ENCODE results near the gene UBTD2. TPM values are rescaled to one million over a fixed set of nuclear protein-coding genes. Genes with fewer than 3 reads are reported as not detected.

UBTD2 gene
- total RNA-seq, 2 donors from 2014 or later = 13.5 to 20.8 TPM

DNA sequence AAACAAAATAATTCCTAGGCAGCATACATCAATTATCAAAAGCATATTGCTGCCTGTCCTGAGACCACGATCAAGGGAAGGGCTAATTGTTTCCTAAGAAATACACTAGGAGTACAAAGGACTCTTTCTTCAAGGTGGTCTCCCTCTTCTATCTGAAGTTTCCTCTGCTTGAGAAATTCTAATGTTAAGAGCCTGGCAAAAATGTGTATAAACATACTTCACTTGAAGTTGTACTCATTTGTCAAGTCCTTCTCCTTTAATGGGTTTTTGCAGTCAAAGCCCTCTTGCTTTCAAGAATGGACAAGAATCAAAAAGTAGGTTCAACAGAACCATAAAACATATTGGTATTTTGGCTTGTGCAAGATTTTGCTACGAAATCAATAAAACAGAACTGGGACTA lies 31.1 kb downstream of the UBTD2 start:
- no peaks in the 10 kb centered on the region for H3K36me3 ChIP-seq (replicated peaks in 1 of 2; ENCODE audit: insufficient read depth in 1 of 2, low read depth in 2 of 2)
- H3K27ac ChIP-seq = no peak overlapping the region
- intact Hi-C loops (cut with DNase I) = no loop called here
- no peaks in the 10 kb centered on the region for H3K4me1 ChIP-seq
- H3K9me3 ChIP-seq = no peaks in the 10 kb centered on the region
- 67 to 82% methylated on average over 2 of the region's 2 CpGs for WGBS, 2 donors
- DNase-seq = no peak
- H3K27me3 ChIP-seq = no peaks in the 10 kb centered on the region
- no peak overlapping the region for H3K4me3 ChIP-seq
- ATAC-seq = no peak
- TF ChIP-seq, protein P1, sequence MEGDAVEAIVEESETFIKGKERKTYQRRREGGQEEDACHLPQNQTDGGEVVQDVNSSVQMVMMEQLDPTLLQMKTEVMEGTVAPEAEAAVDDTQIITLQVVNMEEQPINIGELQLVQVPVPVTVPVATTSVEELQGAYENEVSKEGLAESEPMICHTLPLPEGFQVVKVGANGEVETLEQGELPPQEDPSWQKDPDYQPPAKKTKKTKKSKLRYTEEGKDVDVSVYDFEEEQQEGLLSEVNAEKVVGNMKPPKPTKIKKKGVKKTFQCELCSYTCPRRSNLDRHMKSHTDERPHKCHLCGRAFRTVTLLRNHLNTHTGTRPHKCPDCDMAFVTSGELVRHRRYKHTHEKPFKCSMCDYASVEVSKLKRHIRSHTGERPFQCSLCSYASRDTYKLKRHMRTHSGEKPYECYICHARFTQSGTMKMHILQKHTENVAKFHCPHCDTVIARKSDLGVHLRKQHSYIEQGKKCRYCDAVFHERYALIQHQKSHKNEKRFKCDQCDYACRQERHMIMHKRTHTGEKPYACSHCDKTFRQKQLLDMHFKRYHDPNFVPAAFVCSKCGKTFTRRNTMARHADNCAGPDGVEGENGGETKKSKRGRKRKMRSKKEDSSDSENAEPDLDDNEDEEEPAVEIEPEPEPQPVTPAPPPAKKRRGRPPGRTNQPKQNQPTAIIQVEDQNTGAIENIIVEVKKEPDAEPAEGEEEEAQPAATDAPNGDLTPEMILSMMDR (IDR thresholded peaks at IDR 0.05) = no peak
- no peak for TF ChIP-seq POLR2A (IDR thresholded peaks at IDR 0.05)

DNA sequence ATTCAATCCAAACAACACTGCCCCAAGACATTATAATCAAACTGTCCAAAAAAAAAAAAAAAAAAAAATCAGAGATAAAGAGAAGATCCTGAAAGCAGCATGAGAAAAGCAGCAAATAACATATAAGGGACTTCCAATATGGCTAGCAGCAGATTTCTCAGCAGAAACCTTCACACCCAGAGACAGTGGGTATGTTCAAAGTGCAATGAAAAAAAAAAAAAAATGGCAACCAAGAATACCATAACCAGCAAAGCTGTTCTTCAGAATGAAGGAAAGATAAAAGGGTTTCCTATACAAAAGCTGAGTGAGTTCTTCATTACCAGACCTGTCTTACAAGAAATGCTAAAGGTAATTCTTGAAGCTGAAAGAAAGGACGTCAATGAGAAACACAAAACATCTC lies 32.1 kb downstream of the UBTD2 start:
- no peak overlapping the region for H3K27ac ChIP-seq
- intact Hi-C loops (cut with DNase I) = no loop called here
- WGBS, 2 donors = 97 to 100% methylated on average over 1 of the region's 1 CpG

DNA sequence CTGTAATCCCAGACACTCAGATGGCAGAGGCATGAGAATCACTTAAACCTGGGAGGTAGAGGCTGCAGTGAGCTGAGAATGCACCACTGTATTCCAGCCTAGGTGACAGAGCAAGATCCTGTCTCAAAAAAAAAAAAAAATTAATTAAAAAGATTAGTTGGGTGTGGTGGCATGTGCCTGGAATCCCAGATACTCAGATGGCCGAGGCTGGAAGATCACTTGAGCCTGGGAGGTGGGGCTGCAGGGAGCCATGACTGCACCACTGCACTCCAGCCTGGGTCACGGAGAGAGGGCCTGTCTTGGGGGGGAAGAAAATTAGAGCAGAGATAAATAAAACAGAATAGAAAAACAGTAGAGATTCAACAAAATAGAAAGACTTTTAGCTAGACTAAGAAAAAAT lies 34.9 kb downstream of the UBTD2 start:
- Histone ChIP-seq H3K9me3 (no peaks in the 10 kb centered on the region), H3K27me3 (no peaks in the 10 kb centered on the region), H3K4me3 (no peak overlapping the region), H3K36me3 (replicated peaks in 1 of 2; ENCODE audit: insufficient read depth in 1 of 2, low read depth in 2 of 2) (no peaks in the 10 kb centered on the region), H3K4me1 (no peaks in the 10 kb centered on the region), H3K27ac (no peak overlapping the region)
- DNase-seq = no peak
- intact Hi-C loops (cut with DNase I) = no loop called here
- ATAC-seq = no peak
- TF ChIP-seq, protein P1 (IDR thresholded peaks at IDR 0.05) = no peak
- no peak for TF ChIP-seq POLR2A (IDR thresholded peaks at IDR 0.05)
- 79 to 94% methylated on average over 2 of the region's 2 CpGs for WGBS, 2 donors

More for the DNA sequence above, 32.1 kb downstream of the UBTD2 start:
- H3K36me3 ChIP-seq (replicated peaks in 1 of 2; ENCODE audit: insufficient read depth in 1 of 2, low read depth in 2 of 2) = no peaks in the 10 kb centered on the region
- ATAC-seq (no peak), DNase-seq (no peak)
- no peak for TF ChIP-seq POLR2A (IDR thresholded peaks at IDR 0.05)
- TF ChIP-seq, protein P1 (IDR thresholded peaks at IDR 0.05) = no peak
- H3K4me3 ChIP-seq = no peak overlapping the region
- no peaks in the 10 kb centered on the region for H3K4me1 ChIP-seq
- H3K9me3 ChIP-seq = no peaks in the 10 kb centered on the region
- H3K27me3 ChIP-seq = no peaks in the 10 kb centered on the region

DNA sequence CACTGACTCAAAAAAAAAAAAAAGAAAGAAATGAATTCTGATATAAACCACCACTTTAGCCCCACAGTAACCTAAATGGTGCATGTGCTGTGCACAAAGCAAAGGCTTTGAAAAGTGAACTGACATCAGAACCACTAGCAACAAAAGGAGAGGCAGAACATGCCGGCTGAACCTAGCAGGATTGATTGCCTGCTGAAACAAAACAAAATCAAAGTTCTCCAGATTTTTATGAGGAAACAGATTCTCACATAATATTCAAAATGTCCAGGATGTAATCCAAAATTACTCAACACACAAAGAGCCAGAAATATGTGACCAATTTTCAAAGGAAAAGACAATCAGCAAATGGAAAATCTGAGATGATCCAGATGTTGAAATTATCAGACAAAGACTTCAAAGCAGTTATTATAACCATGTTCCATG lies 37.9 kb downstream of the UBTD2 start:
- WGBS, 2 donors = 75 to 86% methylated on average over 1 of the region's 1 CpG
- H3K4me3 ChIP-seq = no peak overlapping the region
- no peaks in the 10 kb centered on the region for H3K4me1 ChIP-seq
- no peak overlapping the region for H3K27ac ChIP-seq
- H3K9me3 ChIP-seq = no peaks in the 10 kb centered on the region
- H3K27me3 ChIP-seq = no peaks in the 10 kb centered on the region
- DNase-seq (no peak), ATAC-seq (no peak)
- H3K36me3 ChIP-seq (replicated peaks in 1 of 2; ENCODE audit: insufficient read depth in 1 of 2, low read depth in 2 of 2) = no peaks in the 10 kb centered on the region
- intact Hi-C loops (cut with DNase I) = no loop called here
- no peak for TF ChIP-seq POLR2A (IDR thresholded peaks at IDR 0.05)
- TF ChIP-seq, protein P1 (IDR thresholded peaks at IDR 0.05) = no peak

DNA sequence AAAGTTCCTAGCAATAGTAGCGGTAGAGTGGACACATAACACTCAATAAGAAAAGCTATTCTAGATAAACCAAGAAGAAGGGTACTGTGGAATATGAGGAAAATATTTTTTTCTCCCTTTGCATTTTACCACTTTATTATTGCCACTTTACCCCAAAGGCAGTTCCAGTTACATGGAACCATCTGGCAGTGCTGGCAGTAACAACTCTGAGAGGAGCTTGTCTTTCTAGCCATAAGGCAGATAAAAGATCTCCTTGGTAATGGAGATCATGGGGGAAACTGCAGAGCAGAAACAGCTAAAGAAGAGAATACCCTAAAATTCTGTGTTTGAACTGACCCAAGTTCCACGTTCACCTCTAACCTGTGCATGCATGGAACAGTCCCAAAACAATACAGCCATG lies 38.5 kb downstream of the UBTD2 start:
- H3K36me3 ChIP-seq (replicated peaks in 1 of 2; ENCODE audit: insufficient read depth in 1 of 2, low read depth in 2 of 2) = no peaks in the 10 kb centered on the region
- ATAC-seq = no peak
- 92 to 97% methylated on average over 2 of the region's 2 CpGs for WGBS, 2 donors
- DNase-seq = no peak
- H3K27ac ChIP-seq = no peak overlapping the region
- TF ChIP-seq, protein P1 (IDR thresholded peaks at IDR 0.05) = no peak
- no peak for TF ChIP-seq POLR2A (IDR thresholded peaks at IDR 0.05)
- H3K4me1 ChIP-seq = no peaks in the 10 kb centered on the region
- intact Hi-C loops (cut with DNase I) = no loop called here
- no peaks in the 10 kb centered on the region for H3K27me3 ChIP-seq
- H3K4me3 ChIP-seq = no peak overlapping the region
- H3K9me3 ChIP-seq = no peaks in the 10 kb centered on the region
